GM21447 (cell line): ENCODE results near the gene B3GNT2.
"Not testable (repeated sequence)": the region's sequence is repeated elsewhere in the genome, so short reads cannot be mapped to it uniquely, and the experiment has no call there.

Experiments
- ATAC-seq: cut with Tn5 transposase; IDR thresholded peaks from one replicate; pipeline ENCODE4 v1.9.1; 2021; ENCODE audit not compliant: unreplicated experiment

Gene B3GNT2

GRCh38 chr2:62185475-62186155 lies 10.3 kb upstream of the B3GNT2 start:
- no peak for ATAC-seq

GRCh38 chr2:62186156-62186905 lies 9.6 kb upstream of the B3GNT2 start:
- ATAC-seq = no peak

GRCh38 chr2:62187246-62187645 lies 8.7 kb upstream of the B3GNT2 start:
- ATAC-seq = no peak

- no peak for ATAC-seq
Observed at GRCh38 chr2:62188416-62188815, 7.5 kb upstream of the B3GNT2 start.

GRCh38 chr2:62189196-62189595 lies 6.7 kb upstream of the B3GNT2 start:
- ATAC-seq = no peak

- no peak for ATAC-seq
Observed at GRCh38 chr2:62192811-62193210, 3.1 kb upstream of the B3GNT2 start.

- no peak for ATAC-seq
Observed at GRCh38 chr2:62194558-62195420, 1.1 kb upstream of the B3GNT2 start.

GRCh38 chr2:62196278-62196901 lies 475 bp downstream of the B3GNT2 start:
- peak; percentile 18 for ATAC-seq

GRCh38 chr2:62197011-62197924 lies 1.4 kb downstream of the B3GNT2 start:
- ATAC-seq = no peak

GRCh38 chr2:62197925-62198633 lies 2.2 kb downstream of the B3GNT2 start:
- no peak for ATAC-seq

- ATAC-seq = not testable (repeated sequence)
Observed at GRCh38 chr2:62198854-62199253, 2.9 kb downstream of the B3GNT2 start.

- no peak for ATAC-seq
Observed at GRCh38 chr2:62199392-62200125, 3.6 kb downstream of the B3GNT2 start.

GRCh38 chr2:62200291-62200841 lies 4.5 kb downstream of the B3GNT2 start:
- no peak for ATAC-seq

GRCh38 chr2:62200868-62201267 lies 5.0 kb downstream of the B3GNT2 start:
- ATAC-seq = no peak

GRCh38 chr2:62201307-62201706 lies 5.4 kb downstream of the B3GNT2 start:
- ATAC-seq = no peak

- ATAC-seq = peak; percentile 36
Observed at GRCh38 chr2:62202019-62202722, 6.3 kb downstream of the B3GNT2 start.

- ATAC-seq = no peak
Observed at GRCh38 chr2:62202729-62203128, 6.8 kb downstream of the B3GNT2 start.

GRCh38 chr2:62203459-62203858 lies 7.5 kb downstream of the B3GNT2 start:
- no peak for ATAC-seq
